GM23338 (cell line): ENCODE data around the gene GCHFR. TPM values are rescaled to one million over a fixed set of nuclear protein-coding genes. Genes with fewer than 3 reads are reported as not detected.

ENCODE experiments used
- ATAC-seq: fragments of 200-7000 bp; cut with Tn5 transposase; 3 replicates; pipeline ENCODE4 v1.9.1; 2020
- DNase-seq: peaks from one replicate; pipeline ENCODE4 v3.0.0-alpha.2; 2015; ENCODE audit warnings: low spot score
- H2AFZ ChIP-seq: fragments of 200-600 bp; sonication (generic); 2 replicates; pipeline ENCODE4 v1.8.0; 2016; ENCODE audit warnings: antibody characterized with exemption, mild to moderate bottlenecking, moderate library complexity
- H3F3A ChIP-seq: fragments of 200-600 bp; sonication (generic); replicated peaks from 2 replicates; pipeline ENCODE4 v1.8.0; 2017; ENCODE audit warnings: antibody characterized with exemption, mixed run types, low read depth
- H3K27ac ChIP-seq: fragments of 200-600 bp; sonication (generic); 2 replicates; pipeline ENCODE4 v1.6.1; 2016; ENCODE audit warnings: low read depth
- H3K27me3 ChIP-seq: fragments of 200-600 bp; sonication (generic); 2 replicates; pipeline ENCODE4 v1.8.0; 2016; ENCODE audit warnings: mild to moderate bottlenecking, mixed run types, moderate library complexity; ENCODE audit not compliant: insufficient read depth
- H3K36me3 ChIP-seq: fragments of 200-600 bp; sonication (generic); 2 replicates; pipeline ENCODE4 v1.8.0; 2016; ENCODE audit warnings: mild to moderate bottlenecking; ENCODE audit not compliant: insufficient read depth
- H3K4me1 ChIP-seq: fragments of 200-600 bp; sonication (generic); 2 replicates; pipeline ENCODE4 v1.8.0; 2016; ENCODE audit warnings: mild to moderate bottlenecking, moderate library complexity; ENCODE audit not compliant: insufficient read depth
- H3K4me2 ChIP-seq: fragments of 200-600 bp; sonication (generic); 2 replicates; pipeline ENCODE4 v1.7.1; 2017; ENCODE audit warnings: mixed run types
- H3K4me3 ChIP-seq: fragments of 200-600 bp; sonication (generic); 2 replicates; pipeline ENCODE4 v1.6.1; 2016; ENCODE audit warnings: mixed run types
- H3K79me2 ChIP-seq: fragments of 200-600 bp; sonication (generic); replicated peaks from 2 replicates; pipeline ENCODE4 v1.8.0; 2017; ENCODE audit warnings: mild to moderate bottlenecking; ENCODE audit not compliant: insufficient read depth
- H3K9me2 ChIP-seq: fragments of 200-600 bp; sonication (generic); 2 replicates; pipeline ENCODE4 v1.8.0; 2017; ENCODE audit not compliant: insufficient read depth
- H4K20me1 ChIP-seq: fragments of 200-600 bp; sonication (generic); replicated peaks from 2 replicates; pipeline ENCODE4 v1.8.0; 2017; ENCODE audit warnings: mild to moderate bottlenecking; ENCODE audit not compliant: insufficient read depth
- H3K27ac Mint-ChIP-seq: 2 replicates; pipeline ENCODE4 v1.8.0; 2020; ENCODE audit warnings: inconsistent platforms, mild to moderate bottlenecking, moderate library complexity, mixed read lengths
- H3K27me3 Mint-ChIP-seq: 3 replicates; pipeline ENCODE4 v1.8.0; 2022; ENCODE audit warnings: low read depth, mild to moderate bottlenecking, moderate library complexity, mixed read lengths, inconsistent platforms; ENCODE audit not compliant: insufficient read depth, poor library complexity
- H3K36me3 Mint-ChIP-seq: 3 replicates; pipeline ENCODE4 v1.8.0; 2021; ENCODE audit warnings: low read depth, mild to moderate bottlenecking, inconsistent platforms, moderate library complexity, mixed read lengths
- H3K4me1 Mint-ChIP-seq: 3 replicates; pipeline ENCODE4 v1.8.0; 2020; ENCODE audit warnings: mild to moderate bottlenecking, inconsistent platforms, mixed read lengths
- H3K4me3 Mint-ChIP-seq: 3 replicates; pipeline ENCODE4 v1.8.0; 2021; ENCODE audit warnings: moderate library complexity, mild to moderate bottlenecking, inconsistent platforms, mixed read lengths
- H3K9me3 Mint-ChIP-seq: 3 replicates; pipeline ENCODE4 v1.8.0; 2020; ENCODE audit warnings: moderate library complexity, mild to moderate bottlenecking, inconsistent platforms, mixed read lengths
- CREB1 ChIP-seq: fragments of 250-450 bp; sonication (Bioruptor Pico); IDR thresholded peaks from 2 replicates; pipeline ENCODE4 v1.5.0; 2020; ENCODE audit warnings: low read depth, mild to moderate bottlenecking, moderate library complexity
- CTCF ChIP-seq, 2 experiments: fragments of 200-600 bp in 1 of 2; sonication (generic) in 1 of 2; conservative IDR thresholded peaks; 2 replicates each; pipeline versions ENCODE4 v1.5.1 to v1.6.1; 2016 to 2017; ENCODE audit warnings: antibody characterized with exemption in 2 of 2, low read depth in 2 of 2, mild to moderate bottlenecking in 2 of 2, moderate library complexity in 1 of 2
- ETS1 ChIP-seq: IDR thresholded peaks from 2 replicates; pipeline ENCODE4 v1.6.1; 2016; ENCODE audit warnings: antibody characterized with exemption
- EZH2 ChIP-seq: fragments of 200-600 bp; sonication (generic); IDR thresholded peaks from one replicate; pipeline ENCODE4 v1.8.0; 2017; ENCODE audit warnings: antibody characterized with exemption, mild to moderate bottlenecking, low read depth; ENCODE audit not compliant: unreplicated experiment
- EZH2phosphoT487 ChIP-seq: fragments of 200-600 bp; sonication (generic); IDR thresholded peaks from one replicate; pipeline ENCODE4 v1.8.1; 2018; ENCODE audit warnings: antibody characterized with exemption; ENCODE audit not compliant: unreplicated experiment
- JUNB ChIP-seq: IDR thresholded peaks from one replicate; pipeline ENCODE4 v1.6.1; 2016; ENCODE audit warnings: antibody characterized with exemption; ENCODE audit not compliant: unreplicated experiment
- NANOG ChIP-seq: IDR thresholded peaks from 2 replicates; pipeline ENCODE4 v1.6.1; 2016; ENCODE audit warnings: antibody characterized with exemption, borderline replicate concordance
- POLR2AphosphoS5 ChIP-seq: IDR thresholded peaks from 2 replicates; pipeline ENCODE4 v1.6.1; 2016; ENCODE audit warnings: antibody characterized with exemption, low read depth
- REST ChIP-seq: IDR thresholded peaks from one replicate; pipeline ENCODE4 v1.6.1; 2018; ENCODE audit warnings: antibody characterized with exemption; ENCODE audit not compliant: unreplicated experiment
- STAT1 ChIP-seq: IDR thresholded peaks from one replicate; pipeline ENCODE4 v1.6.1; 2016; ENCODE audit warnings: antibody characterized with exemption; ENCODE audit not compliant: unreplicated experiment
- ZNF114 ChIP-seq: fragments of 250-450 bp; sonication (Bioruptor Pico); IDR thresholded peaks from 2 replicates; pipeline ENCODE4 v1.5.0; 2020; ENCODE audit warnings: mild to moderate bottlenecking, moderate library complexity
- ZNF331 ChIP-seq: fragments of 250-450 bp; sonication (Bioruptor Pico); IDR thresholded peaks from 2 replicates; pipeline ENCODE4 v1.5.0; 2020; ENCODE audit warnings: low read depth, mild to moderate bottlenecking, moderate library complexity
- ZNF462 ChIP-seq: fragments of 250-450 bp; sonication (Bioruptor Pico); IDR thresholded peaks from 2 replicates; pipeline ENCODE4 v1.5.0; 2020; ENCODE audit warnings: mild to moderate bottlenecking, moderate library complexity
- polyA plus RNA-seq: library from polyadenylated mRNA; unstranded; fragments of >200 nt; fragmentation: Nextera tagmentation; extraction: Ambion mirVana; gene quantifications from 2 replicates; pipeline ENCODE4 v1.2.1, GENCODE V29; 2016
- total RNA-seq: library from RNA; depleted of rRNA; stranded (reverse); fragments of >200 nt; shearing (Covaris generic); gene quantifications from 2 replicates; pipeline ENCODE4 v1.2.3, GENCODE V29; 2014

Gene GCHFR
- total and polyA plus RNA-seq, 2 experiments from 2014 or later = 38.9 to 44.2 TPM

- Histone ChIP-seq H2AFZ (no peak overlapping the region), H3K79me2 (no peaks in the 10 kb centered on the region), H3F3A (no peaks in the 10 kb centered on the region), H3K4me1 (peaks cover 3% of the 10 kb centered on the region; the same call in 1 of the 2 replicates), H3K4me2 (no peak overlapping the region), H3K27me3 (no peaks in the 10 kb centered on the region), H3K36me3 (peaks cover 8% of the 10 kb centered on the region; the same call in 1 of the 2 replicates), H3K27ac (peak overlapping the region; percentile 9; the same call in 1 of the 2 replicates), H3K4me3 (no peak overlapping the region), H3K9me2 (no peaks in the 10 kb centered on the region), H4K20me1 (no peaks in the 10 kb centered on the region)
- H3K27me3 Mint-ChIP-seq = peaks cover 6% of the 10 kb centered on the region
- peaks cover 16% of the 10 kb centered on the region for H3K4me1 Mint-ChIP-seq
- no peak overlapping the region for H3K27ac Mint-ChIP-seq
- peaks cover 31% of the 10 kb centered on the region for H3K36me3 Mint-ChIP-seq
- ATAC-seq = peak; percentile 55
- no peaks in the 10 kb centered on the region for H3K9me3 Mint-ChIP-seq
- no peak overlapping the region for H3K4me3 Mint-ChIP-seq
- peak; percentile 32 for DNase-seq
- TF ChIP-seq JUNB (no peak), EZH2phosphoT487 (no peak), REST (no peak), STAT1 (no peak), ZNF331 (no peak), EZH2 (no peak), ZNF114 (CRISPR knock-in tag) (no peak), CREB1 (no peak), ETS1 (no peak), NANOG (no peak), CTCF (conservative IDR thresholded peaks at IDR 0.05; ENCODE audit: low read depth in 2 of 2) (no peak), POLR2AphosphoS5 (no peak), ZNF462 (no peak)
Measured at GRCh38 chr15:40746916-40747418, 16.9 kb upstream of the GCHFR start.
